ENCODE results near the gene PRR3.

GRCh38 chr6:30583921-30584320 is 26.8 kb downstream of the PRR3 start:
- no peak for TF ChIP-seq EZH2phosphoT487 (IDR thresholded peaks at IDR 0.05; ENCODE audit: unreplicated experiment)
- no peak for TF ChIP-seq CTCF (conservative IDR thresholded peaks at IDR 0.05; ENCODE audit: low read depth in 2 of 2)
- no peak for TF ChIP-seq REST (IDR thresholded peaks at IDR 0.05; ENCODE audit: unreplicated experiment)
- TF ChIP-seq POLR2AphosphoS5 (IDR thresholded peaks at IDR 0.05; ENCODE audit: low read depth): no peak
- TF ChIP-seq EZH2 (IDR thresholded peaks at IDR 0.05; ENCODE audit: low read depth, unreplicated experiment): no peak
- no peak for TF ChIP-seq CREB1 (CRISPR knock-in tag; IDR thresholded peaks at IDR 0.05; ENCODE audit: low read depth)
